ENCODE results near the gene GRPEL1. TPM values are rescaled to one million over a fixed set of nuclear protein-coding genes. Genes with fewer than 3 reads are reported as not detected.

Gene GRPEL1
- total RNA-seq, 1 experiment from 2014 or later, result 80.1 TPM

GRCh38 chr4:7054106-7054880 is 13.6 kb downstream of the GRPEL1 start:
- DNase-seq (ENCODE audit: low read depth, low spot score) (no peak), ATAC-seq (no peak)
- intact Hi-C loops (cut with micrococcal nuclease), result no loop called here
- no peak overlapping the region for H3K9ac ChIP-seq (ENCODE audit: low read length)
- CTCF ChIA-PET, result no interaction called here
- peaks cover 11% of the 10 kb centered on the region; the same call in 1 of the 2 replicates for H3K79me2 ChIP-seq (ENCODE audit: insufficient read depth, low read length)
- no TSS peak for BruUV-seq (replicated peaks)
- H3K9me3 ChIP-seq (ENCODE audit: control insufficient read depth in 1 of 2, insufficient read depth in 1 of 2, low read depth in 1 of 2, low read length in 2 of 2), result no peaks in the 10 kb centered on the region
- peaks cover 8 to 13% of the 10 kb centered on the region in 2 experiments; a peak in 2 of 4 replicates for H3K36me3 ChIP-seq (ENCODE audit: control insufficient read depth in 1 of 2, insufficient read depth in 2 of 2, low read length in 2 of 2)
- H3K4me3 ChIP-seq (replicated peaks in 1 of 2; ENCODE audit: low read depth in 1 of 2, low read length in 2 of 2), result no peak overlapping the region
- RAD21 ChIA-PET (ENCODE audit: low non-redundant PET in 1 of 2, low total read pairs in 2 of 2, uncharacterized antibody in 2 of 2, unreplicated experiment in 2 of 2), result no interaction called here
- H3K27me3 ChIP-seq (ENCODE audit: insufficient read depth, low read length), result no peaks in the 10 kb centered on the region
- H4K20me1 ChIP-seq (ENCODE audit: insufficient read depth), result no peaks in the 10 kb centered on the region
- no peaks in the 10 kb centered on the region for H3K4me1 ChIP-seq (ENCODE audit: control insufficient read depth in 1 of 2, insufficient read depth in 2 of 2, low read length in 2 of 2)
- H3K4me2 ChIP-seq (ENCODE audit: low read length), result no peak overlapping the region
- H2AFZ ChIP-seq (ENCODE audit: low read depth, low read length, poor library complexity, severe bottlenecking), result no peak overlapping the region
- no peak overlapping the region for H3K27ac ChIP-seq (ENCODE audit: low read depth, low read length)
- no peaks in the 10 kb centered on the region for H3K9me2 ChIP-seq (ENCODE audit: insufficient read depth)
- POLR2A ChIA-PET, result no interaction called here
- TF ChIP-seq SIN3A (IDR thresholded peaks at IDR 0.05; ENCODE audit: low read depth) (no peak), REST (IDR thresholded peaks at IDR 0.05; ENCODE audit: low read depth) (no peak), SP1 (IDR thresholded peaks at IDR 0.05; ENCODE audit: low read depth) (no peak), CTCF (IDR thresholded peaks at IDR 0.05 in 2 of 3, conservative IDR thresholded peaks at IDR 0.05 in 1 of 3; ENCODE audit: borderline replicate concordance in 1 of 3, insufficient read depth in 1 of 3, low read depth in 2 of 3, low read length in 2 of 3) (no peak), EZH2 (IDR thresholded peaks at IDR 0.05) (no peak), ZNF274 (IDR thresholded peaks at IDR 0.05; ENCODE audit: low read depth, low read length) (no peak), EGR1 (IDR thresholded peaks at IDR 0.05; ENCODE audit: low read depth) (no peak), ZFX (IDR thresholded peaks at IDR 0.05) (no peak), ZBTB33 (IDR thresholded peaks at IDR 0.05; ENCODE audit: extremely low read depth, insufficient replicate concordance, low read length) (no peak), ELF1 (IDR thresholded peaks at IDR 0.05; ENCODE audit: borderline replicate concordance, low read depth) (no peak), CEBPB (IDR thresholded peaks at IDR 0.05; ENCODE audit: low read depth) (no peak), ATF3 (IDR thresholded peaks at IDR 0.05) (no peak), POLR2AphosphoS5 (IDR thresholded peaks at IDR 0.05; ENCODE audit: low read depth, low read length) (no peak), SRF (IDR thresholded peaks at IDR 0.05; ENCODE audit: low read depth) (no peak), TCF7L2 (IDR thresholded peaks at IDR 0.05; ENCODE audit: borderline replicate concordance, extremely low read depth, insufficient read depth, insufficient read length) (no peak), EZH2phosphoT487 (IDR thresholded peaks at IDR 0.05; ENCODE audit: borderline replicate concordance) (no peak), CBX3 (IDR thresholded peaks at IDR 0.05; ENCODE audit: low read depth) (no peak)

All from HCT116 (cell line).